ENCODE data around the gene NUP35.

NUP35 gene

GRCh38 chr2:183124222-183124956 is at the start of gene NUP35:
NUP35 (plus strand) TSS chr2:183124443; CDS start chr2:183124458, 15 bp downstream.
- DNase-seq (ENCODE audit: low spot score), result peak; percentile 70

GRCh38 chr2:183078163-183078463 is 46.1 kb upstream of the NUP35 start:
- no peak for DNase-seq (ENCODE audit: low spot score)

- DNase-seq (ENCODE audit: low spot score), result peak; percentile 92
Measured at GRCh38 chr2:183078464-183079138, 45.6 kb upstream of the NUP35 start, which contains the start of gene DUSP19. DUSP19 (plus strand) TSS chr2:183078747; CDS start chr2:183078934, 187 bp downstream.

GRCh38 chr2:183079139-183079775 is 45.0 kb upstream of the NUP35 start:
- no peak for DNase-seq (ENCODE audit: low spot score)

- peak; percentile 30 for DNase-seq (ENCODE audit: low spot score)
Measured at GRCh38 chr2:183081911-183082310, 42.3 kb upstream of the NUP35 start.

GRCh38 chr2:183088061-183088460 is 36.2 kb upstream of the NUP35 start:
- DNase-seq (ENCODE audit: low spot score), result no peak

- DNase-seq (ENCODE audit: low spot score), result no peak
Measured at GRCh38 chr2:183089192-183089851, 34.9 kb upstream of the NUP35 start.

- DNase-seq (ENCODE audit: low spot score), result no peak
Measured at GRCh38 chr2:183091318-183091953, 32.8 kb upstream of the NUP35 start.

- no peak for DNase-seq (ENCODE audit: low spot score)
Measured at GRCh38 chr2:183091954-183092345, 32.3 kb upstream of the NUP35 start.

GRCh38 chr2:183093857-183094657 is 30.2 kb upstream of the NUP35 start:
- DNase-seq (ENCODE audit: low spot score), result no peak

- DNase-seq (ENCODE audit: low spot score), result no peak
Measured at GRCh38 chr2:183105402-183106134, 18.7 kb upstream of the NUP35 start.

GRCh38 chr2:183112577-183112976 is 11.7 kb upstream of the NUP35 start:
- DNase-seq (ENCODE audit: low spot score), result no peak

GRCh38 chr2:183113630-183114029 is 10.6 kb upstream of the NUP35 start:
- no peak for DNase-seq (ENCODE audit: low spot score)

GRCh38 chr2:183117226-183117625 is 7.0 kb upstream of the NUP35 start:
- no peak for DNase-seq (ENCODE audit: low spot score)

- DNase-seq (ENCODE audit: low spot score), result no peak
Measured at GRCh38 chr2:183123117-183123958, 905 bp upstream of the NUP35 start.

- DNase-seq (ENCODE audit: low spot score), result no peak
Measured at GRCh38 chr2:183123959-183124221, 353 bp upstream of the NUP35 start.

- no peak for DNase-seq (ENCODE audit: low spot score)
Measured at GRCh38 chr2:183124957-183125255, 663 bp downstream of the NUP35 start.

- no peak for DNase-seq (ENCODE audit: low spot score)
Measured at GRCh38 chr2:183125659-183126341, 1.6 kb downstream of the NUP35 start.

GRCh38 chr2:183126635-183127034 is 2.4 kb downstream of the NUP35 start:
- no peak for DNase-seq (ENCODE audit: low spot score)

- no peak for DNase-seq (ENCODE audit: low spot score)
Measured at GRCh38 chr2:183134016-183134415, 9.8 kb downstream of the NUP35 start.

All from COLO829 (cell line).